Osteocyte (in vitro differentiated cells): Measurements from ENCODE around the gene GUCA2A. TPM values are rescaled to one million over a fixed set of nuclear protein-coding genes. Genes with fewer than 3 reads are reported as not detected.
"Not testable (repeated sequence)": the region's sequence is repeated elsewhere in the genome, so short reads cannot be mapped to it uniquely, and the experiment has no call there.

Experiments used
- DNase-seq: peaks from one replicate; pipeline ENCODE4 v3.0.0; 2021; ENCODE audit warnings: mixed read lengths; ENCODE audit not compliant: unreplicated experiment; ENCODE audit errors: extremely low spot score
- H3K27ac Mint-ChIP-seq: one replicate; pipeline ENCODE4 v1.8.0; 2021; ENCODE audit warnings: mild to moderate bottlenecking, mixed read lengths; ENCODE audit not compliant: unreplicated experiment
- H3K27me3 Mint-ChIP-seq: one replicate; pipeline ENCODE4 v1.8.0; 2021; ENCODE audit warnings: mixed read lengths; ENCODE audit not compliant: unreplicated experiment
- H3K36me3 Mint-ChIP-seq: one replicate; pipeline ENCODE4 v1.8.0; 2021; ENCODE audit warnings: mixed read lengths; ENCODE audit not compliant: unreplicated experiment
- H3K4me1 Mint-ChIP-seq: one replicate; pipeline ENCODE4 v1.8.0; 2021; ENCODE audit warnings: mixed read lengths; ENCODE audit not compliant: unreplicated experiment
- H3K4me3 Mint-ChIP-seq: one replicate; pipeline ENCODE4 v1.8.0; 2021; ENCODE audit warnings: mild to moderate bottlenecking, moderate library complexity, mixed read lengths; ENCODE audit not compliant: unreplicated experiment
- H3K9me3 Mint-ChIP-seq: one replicate; pipeline ENCODE4 v1.8.0; 2021; ENCODE audit warnings: mixed read lengths; ENCODE audit not compliant: unreplicated experiment
- CTCF ChIP-seq: fragments of 200-600 bp; sonication (generic); IDR thresholded peaks from 2 replicates; pipeline ENCODE4 v1.5.0; 2021; ENCODE audit warnings: antibody characterized with exemption, mild to moderate bottlenecking, moderate library complexity
- long read RNA-seq: library from polyadenylated mRNA; unstranded; transcript quantifications from one replicate; pipeline ENCODE4 v2.0.0, GENCODE V29; 2021
- total RNA-seq: library from RNA; stranded (reverse); gene quantifications from 2 replicates; pipeline ENCODE4 v1.2.1, GENCODE V29; 2021

Gene GUCA2A
- total RNA-seq, result not detected in 2 replicates
- long read RNA-seq, result 0 reads

- no peaks in the 10 kb centered on the region for H3K36me3 Mint-ChIP-seq
- peaks cover 14% of the 10 kb centered on the region for H3K27me3 Mint-ChIP-seq
- H3K4me1 Mint-ChIP-seq, result peaks cover 15% of the 10 kb centered on the region
- no peak within 1 kb of the TSS for H3K4me3 Mint-ChIP-seq
- no peak for DNase-seq
- TF ChIP-seq CTCF, result no peak
- H3K27ac Mint-ChIP-seq, result no peak within 1 kb of the TSS
- H3K9me3 Mint-ChIP-seq, result peaks cover 9% of the 10 kb centered on the region
Observed at GRCh38 chr1:42164551-42165420, at the start of gene GUCA2A. Gene GUCA2A, minus strand, starts transcription at chr1:42164745. Its CDS starts 33 bp downstream, at chr1:42164712.

GRCh38 chr1:42211224-42211623, 46.7 kb upstream of the GUCA2A start:
- no peaks in the 10 kb centered on the region for H3K27me3 Mint-ChIP-seq
- DNase-seq, result no peak
- no peak overlapping the region for H3K4me3 Mint-ChIP-seq
- peaks cover 15% of the 10 kb centered on the region for H3K9me3 Mint-ChIP-seq
- H3K4me1 Mint-ChIP-seq, result peaks cover 26% of the 10 kb centered on the region
- H3K27ac Mint-ChIP-seq, result no peak overlapping the region
- H3K36me3 Mint-ChIP-seq, result peaks cover 10% of the 10 kb centered on the region
- TF ChIP-seq CTCF, result no peak

DNA sequence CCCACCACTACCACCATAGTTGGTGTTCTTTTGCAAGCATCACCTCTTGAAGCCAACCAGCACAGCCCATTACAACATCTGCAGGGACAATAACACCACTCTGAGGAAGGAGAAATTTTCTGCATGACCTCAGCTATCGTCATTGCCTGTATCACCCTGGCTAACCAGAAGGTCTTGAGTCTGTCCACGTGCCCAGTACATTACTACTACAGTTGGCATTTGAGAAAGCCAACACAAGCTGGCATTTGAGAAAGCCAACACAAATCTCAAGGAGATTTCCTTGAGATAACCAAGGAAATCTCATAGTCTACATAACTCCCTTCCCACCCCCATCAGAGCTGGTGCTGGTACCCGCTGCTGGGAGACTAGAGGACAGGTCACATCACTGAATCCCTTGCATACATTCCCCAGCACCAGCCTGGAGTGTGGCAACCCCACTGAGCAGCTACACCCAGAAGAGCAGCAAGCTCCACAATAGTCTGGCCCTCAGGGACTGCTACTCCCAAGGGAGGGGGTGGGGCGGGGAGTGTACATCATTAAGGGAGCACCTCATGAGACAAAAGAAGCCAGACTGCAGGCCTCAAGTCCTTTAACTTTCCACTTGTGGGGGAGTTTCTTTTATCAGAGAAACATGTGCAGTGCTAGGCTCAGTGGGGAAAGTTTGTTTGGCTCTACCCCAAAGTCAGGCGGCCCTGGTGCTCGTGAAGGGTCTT, 46.0 kb upstream of the GUCA2A start:
- TF ChIP-seq CTCF, result no peak
- DNase-seq, result no peak
- H3K36me3 Mint-ChIP-seq, result peaks cover 10% of the 10 kb centered on the region
- H3K27me3 Mint-ChIP-seq, result no peaks in the 10 kb centered on the region
- no peak overlapping the region for H3K4me3 Mint-ChIP-seq
- H3K27ac Mint-ChIP-seq, result no peak overlapping the region
- H3K9me3 Mint-ChIP-seq, result peaks cover 15% of the 10 kb centered on the region
- H3K4me1 Mint-ChIP-seq, result peaks cover 26% of the 10 kb centered on the region

- H3K27me3 Mint-ChIP-seq, result no peaks in the 10 kb centered on the region
- H3K4me1 Mint-ChIP-seq, result peaks cover 25% of the 10 kb centered on the region
- H3K36me3 Mint-ChIP-seq, result peaks cover 14% of the 10 kb centered on the region
- TF ChIP-seq CTCF, result no peak
- H3K27ac Mint-ChIP-seq, result no peak overlapping the region
- H3K4me3 Mint-ChIP-seq, result no peak overlapping the region
- no peak for DNase-seq
- H3K9me3 Mint-ChIP-seq, result peaks cover 15% of the 10 kb centered on the region
Observed at GRCh38 chr1:42209526-42210251, 45.1 kb upstream of the GUCA2A start.

- not testable (repeated sequence) for H3K27ac Mint-ChIP-seq, DNase-seq, H3K27me3 Mint-ChIP-seq, H3K4me3 Mint-ChIP-seq
- peaks cover 20% of the 10 kb centered on the region for H3K9me3 Mint-ChIP-seq
- peaks cover 10% of the 10 kb centered on the region for H3K4me1 Mint-ChIP-seq
- peaks cover 19% of the 10 kb centered on the region for H3K36me3 Mint-ChIP-seq
Observed at GRCh38 chr1:42206930-42207329, 42.4 kb upstream of the GUCA2A start.
